WERI-Rb-1 (cell line): ENCODE results near the gene RWDD3.

Experiments used
- DNase-seq: peaks from one replicate; pipeline ENCODE4 v3.0.0-alpha.2; 2020
- H3K27ac ChIP-seq: fragments of 250-450 bp; sonication (Bioruptor Pico); 2 replicates; pipeline ENCODE4 v1.5.1; 2020; ENCODE audit warnings: mild to moderate bottlenecking, moderate library complexity
- H3K27me3 ChIP-seq: fragments of 250-450 bp; sonication (Bioruptor Pico); 2 replicates; pipeline ENCODE4 v1.5.1; 2021; ENCODE audit warnings: mild to moderate bottlenecking, low read depth, moderate library complexity; ENCODE audit not compliant: insufficient read depth, severe bottlenecking
- H3K36me3 ChIP-seq: fragments of 250-450 bp; sonication (Bioruptor Pico); 2 replicates; pipeline ENCODE4 v1.5.1; 2020; ENCODE audit warnings: mild to moderate bottlenecking, moderate library complexity
- H3K4me3 ChIP-seq: 2 replicates; pipeline ENCODE4 v1.5.1; 2011; ENCODE audit warnings: low read depth, mild to moderate bottlenecking, control low read depth, low read length
- H3K9me3 ChIP-seq: fragments of 250-450 bp; sonication (Bioruptor Pico); 2 replicates; pipeline ENCODE4 v1.5.1; 2021; ENCODE audit warnings: mild to moderate bottlenecking, moderate library complexity; ENCODE audit not compliant: severe bottlenecking
- CTCF ChIP-seq: IDR thresholded peaks from 2 replicates; pipeline ENCODE4 v1.5.1; 2011; ENCODE audit warnings: low read depth, mild to moderate bottlenecking, control low read depth, inconsistent platforms, low read length

RWDD3 gene

GRCh38 chr1:95245029-95245428 is 11.0 kb downstream of the RWDD3 start:
- no peaks in the 10 kb centered on the region for H3K27me3 ChIP-seq
- TF ChIP-seq CTCF = no peak
- H3K9me3 ChIP-seq = peaks cover 11% of the 10 kb centered on the region
- peaks cover 10% of the 10 kb centered on the region for H3K36me3 ChIP-seq
- H3K27ac ChIP-seq = no peak overlapping the region
- no peak for DNase-seq
- no peak overlapping the region for H3K4me3 ChIP-seq

GRCh38 chr1:95246511-95246910 is 12.5 kb downstream of the RWDD3 start:
- no peak overlapping the region for H3K4me3 ChIP-seq
- DNase-seq = no peak
- no peak for TF ChIP-seq CTCF
- H3K9me3 ChIP-seq = peaks cover 7% of the 10 kb centered on the region
- H3K27ac ChIP-seq = no peak overlapping the region
- H3K36me3 ChIP-seq = peaks cover 5% of the 10 kb centered on the region
- no peaks in the 10 kb centered on the region for H3K27me3 ChIP-seq

- DNase-seq = no peak
- TF ChIP-seq CTCF = no peak
- H3K27me3 ChIP-seq = no peaks in the 10 kb centered on the region
Measured at GRCh38 chr1:95247607-95248006, 13.6 kb downstream of the RWDD3 start.

GRCh38 chr1:95249916-95250315 is 15.9 kb downstream of the RWDD3 start:
- Histone ChIP-seq H3K27ac (no peak overlapping the region), H3K9me3 (no peaks in the 10 kb centered on the region), H3K4me3 (no peak overlapping the region), H3K36me3 (no peaks in the 10 kb centered on the region; the same call in 1 of the 2 replicates), H3K27me3 (no peaks in the 10 kb centered on the region)
- no peak for TF ChIP-seq CTCF
- no peak for DNase-seq

More at GRCh38 chr1:95247607-95248006, 13.6 kb downstream of the RWDD3 start:
- Histone ChIP-seq H3K9me3 (no peaks in the 10 kb centered on the region), H3K4me3 (no peak overlapping the region), H3K36me3 (no peaks in the 10 kb centered on the region; the same call in 1 of the 2 replicates), H3K27ac (no peak overlapping the region)

GRCh38 chr1:95252422-95252821 is 18.4 kb downstream of the RWDD3 start:
- no peak overlapping the region for H3K4me3 ChIP-seq
- DNase-seq = no peak
- H3K36me3 ChIP-seq = no peaks in the 10 kb centered on the region
- no peaks in the 10 kb centered on the region for H3K27me3 ChIP-seq
- H3K27ac ChIP-seq = no peak overlapping the region
- no peaks in the 10 kb centered on the region for H3K9me3 ChIP-seq
- no peak for TF ChIP-seq CTCF

- no peak for TF ChIP-seq CTCF
- Histone ChIP-seq H3K36me3 (no peaks in the 10 kb centered on the region), H3K4me3 (no peak overlapping the region), H3K27me3 (no peaks in the 10 kb centered on the region), H3K27ac (no peak overlapping the region), H3K9me3 (no peaks in the 10 kb centered on the region)
- DNase-seq = no peak
Measured at GRCh38 chr1:95254959-95255358, 20.9 kb downstream of the RWDD3 start.
